Ovary (tissue), 3 donors: ENCODE measurements around the gene HEPACAM.

Source experiments
- CTCF ChIP-seq, 3 donors: fragments of 450-650 bp in 2 of 3; fragments of 200-600 bp in 1 of 3; IDR thresholded peaks; one replicate each; pipeline versions ENCODE4 v1.5.1 to v1.8.0; 2016 to 2022; ENCODE audit warnings: antibody characterized with exemption in 3 of 3, mild to moderate bottlenecking in 1 of 3
- EP300 ChIP-seq: sonication (generic); formaldehyde crosslinking; IDR thresholded peaks from one replicate; pipeline ENCODE4 v1.6.1; 2017; ENCODE audit warnings: antibody characterized with exemption
- POLR2A ChIP-seq: fragments of 450-650 bp; IDR thresholded peaks from one replicate; pipeline ENCODE4 v1.6.1; 2017; ENCODE audit warnings: antibody characterized with exemption, mild to moderate bottlenecking, moderate library complexity
- donor health status: DM: no; HTN: no; CAD: no.

DNA sequence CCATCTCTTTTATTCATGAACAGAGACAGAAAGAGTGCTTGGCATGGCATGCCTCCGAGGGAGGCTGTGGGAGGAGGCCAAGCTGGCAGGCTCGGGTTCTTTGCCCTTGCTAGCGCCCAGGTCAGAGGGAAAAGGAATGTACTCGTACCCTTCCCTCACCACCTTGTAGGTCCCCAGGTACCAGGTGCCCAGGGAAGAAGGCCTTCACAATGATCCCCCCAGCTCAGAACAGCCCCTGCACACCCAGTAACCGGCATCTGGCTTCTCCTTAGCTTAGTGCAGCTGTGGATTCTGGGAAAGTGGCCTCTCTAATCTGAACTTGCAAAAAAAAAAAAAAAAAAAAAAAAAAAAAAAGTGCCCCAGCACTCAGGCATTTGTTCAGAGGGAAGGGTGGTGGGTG, 15.5 kb downstream of the HEPACAM start:
- TF ChIP-seq POLR2A, result no peak
- no peak for TF ChIP-seq CTCF (IDR thresholded peaks at IDR 0.05)
- TF ChIP-seq EP300, result no peak
